ENCODE measurements around the gene B4GALNT2. TPM values are rescaled to one million over a fixed set of nuclear protein-coding genes. Genes with fewer than 3 reads are reported as not detected.

Gene B4GALNT2
- total RNA-seq, 4 donors from 2014 or later = 0.04 to 0.98 (median 0.80) TPM

DNA sequence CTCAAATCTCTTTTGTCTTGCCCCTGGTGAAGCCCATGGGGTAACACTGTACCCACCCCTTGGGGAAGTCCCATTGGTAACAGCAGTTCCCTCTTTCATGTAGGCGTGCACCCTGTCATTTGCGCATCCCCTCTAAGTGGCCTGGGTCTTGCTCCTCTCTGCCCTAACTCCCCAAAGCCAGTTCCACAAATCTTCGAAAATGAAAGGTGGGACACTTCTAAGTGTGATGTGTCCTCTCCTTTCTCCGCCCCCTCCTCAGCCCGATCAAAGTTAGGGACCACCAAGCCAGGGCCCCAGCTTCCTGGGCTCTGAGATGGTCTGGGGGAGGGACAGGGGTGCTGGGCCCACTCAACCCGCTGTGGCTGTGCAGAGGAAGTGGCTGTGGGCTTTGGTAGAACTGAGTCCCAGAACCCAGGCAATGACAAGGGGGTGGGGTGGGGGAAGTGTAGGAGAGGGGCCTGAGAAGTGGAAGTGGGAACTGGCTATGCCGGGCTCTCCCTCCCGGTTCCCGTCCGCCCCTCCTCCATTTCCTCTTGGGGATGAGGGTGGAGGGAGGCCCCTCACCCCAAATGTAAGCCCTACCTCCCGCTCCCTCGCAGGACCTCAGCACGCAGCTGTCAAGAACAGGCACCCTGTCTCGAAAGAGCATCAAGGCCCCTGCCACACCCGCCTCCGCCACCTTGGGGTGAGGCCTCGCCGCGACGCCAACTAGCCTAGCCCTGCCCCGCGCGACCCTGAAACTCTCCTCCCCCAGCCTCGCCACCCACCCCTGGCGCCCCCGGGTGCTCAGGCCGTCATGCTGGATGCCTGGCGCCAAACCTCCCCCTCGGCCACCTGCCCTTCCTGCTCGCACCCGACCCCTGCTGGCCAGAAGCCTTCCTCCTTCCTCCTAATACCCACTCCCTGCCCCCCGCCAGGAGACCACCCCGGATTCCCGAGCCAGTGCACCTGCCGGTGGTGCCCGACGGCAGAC lies 86.7 kb downstream of the B4GALNT2 start:
- no peak overlapping the region for H3K4me3 ChIP-seq (ENCODE audit: low read depth, poor library complexity, severe bottlenecking)
- intact Hi-C loops (cut with DNase I; ENCODE audit: low total_unique reads) = no loop called here
- no peak for DNase-seq (ENCODE audit: low spot score in 2 of 2)
- WGBS, 2 donors = 47 to 52% methylated on average over 33 to 35 of the region's 37 CpGs
- TF ChIP-seq POLR2A (IDR thresholded peaks at IDR 0.05) = no peak
- TF ChIP-seq, protein P1, sequence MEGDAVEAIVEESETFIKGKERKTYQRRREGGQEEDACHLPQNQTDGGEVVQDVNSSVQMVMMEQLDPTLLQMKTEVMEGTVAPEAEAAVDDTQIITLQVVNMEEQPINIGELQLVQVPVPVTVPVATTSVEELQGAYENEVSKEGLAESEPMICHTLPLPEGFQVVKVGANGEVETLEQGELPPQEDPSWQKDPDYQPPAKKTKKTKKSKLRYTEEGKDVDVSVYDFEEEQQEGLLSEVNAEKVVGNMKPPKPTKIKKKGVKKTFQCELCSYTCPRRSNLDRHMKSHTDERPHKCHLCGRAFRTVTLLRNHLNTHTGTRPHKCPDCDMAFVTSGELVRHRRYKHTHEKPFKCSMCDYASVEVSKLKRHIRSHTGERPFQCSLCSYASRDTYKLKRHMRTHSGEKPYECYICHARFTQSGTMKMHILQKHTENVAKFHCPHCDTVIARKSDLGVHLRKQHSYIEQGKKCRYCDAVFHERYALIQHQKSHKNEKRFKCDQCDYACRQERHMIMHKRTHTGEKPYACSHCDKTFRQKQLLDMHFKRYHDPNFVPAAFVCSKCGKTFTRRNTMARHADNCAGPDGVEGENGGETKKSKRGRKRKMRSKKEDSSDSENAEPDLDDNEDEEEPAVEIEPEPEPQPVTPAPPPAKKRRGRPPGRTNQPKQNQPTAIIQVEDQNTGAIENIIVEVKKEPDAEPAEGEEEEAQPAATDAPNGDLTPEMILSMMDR (IDR thresholded peaks at IDR 0.05) = no peak

DNA sequence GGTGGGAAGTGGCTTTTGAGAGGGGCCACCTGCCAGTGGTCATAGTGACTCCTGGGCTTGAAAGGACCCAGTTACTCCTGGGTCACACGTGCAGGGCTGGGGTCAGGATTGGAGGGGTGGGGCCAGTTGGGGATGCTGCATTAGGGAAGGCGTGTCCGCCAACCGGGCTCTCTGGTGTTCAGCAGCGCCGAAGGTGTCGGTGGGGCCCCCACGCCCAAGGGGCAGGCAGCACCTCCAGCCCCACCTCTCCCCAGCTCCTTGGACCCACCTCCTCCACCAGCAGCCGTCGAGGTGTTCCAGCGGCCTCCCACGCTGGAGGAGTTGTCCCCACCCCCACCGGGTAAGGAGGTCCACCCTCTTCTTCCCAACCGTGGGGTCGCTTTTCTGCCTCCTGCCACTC lies 87.4 kb downstream of the B4GALNT2 start:
- intact Hi-C loops (cut with DNase I; ENCODE audit: low total_unique reads) = no loop called here
- TF ChIP-seq, protein P1 (IDR thresholded peaks at IDR 0.05) = no peak
- TF ChIP-seq POLR2A (IDR thresholded peaks at IDR 0.05) = no peak
- no peak for DNase-seq (ENCODE audit: low spot score in 2 of 2)
- WGBS, 2 donors = 65 to 67% methylated on average over 8 to 15 of the region's 15 CpGs
- no peak overlapping the region for H3K4me3 ChIP-seq (ENCODE audit: low read depth, poor library complexity, severe bottlenecking)

DNA sequence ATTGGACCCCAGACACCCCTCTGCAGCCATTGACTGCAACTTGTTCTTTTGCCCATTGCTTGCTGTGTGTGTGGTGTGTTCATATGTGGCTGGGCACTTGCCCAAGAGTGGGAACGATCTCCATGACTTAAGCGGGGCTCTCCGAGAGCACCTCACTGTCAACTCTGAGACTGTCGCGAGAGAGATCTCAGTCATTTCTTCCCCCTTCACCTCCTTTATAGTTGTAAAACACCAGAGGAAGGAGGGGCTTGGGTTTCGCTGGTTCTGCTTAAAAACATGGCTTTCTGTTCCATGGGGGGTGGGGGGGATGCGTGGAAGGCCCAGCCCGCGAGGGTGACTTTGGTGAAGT lies 90.6 kb downstream of the B4GALNT2 start:
- 22 to 25% methylated on average over 8 to 9 of the region's 9 CpGs for WGBS, 2 donors
- H3K4me3 ChIP-seq (ENCODE audit: low read depth, poor library complexity, severe bottlenecking) = no peak overlapping the region
- TF ChIP-seq, protein P1 (IDR thresholded peaks at IDR 0.05) = no peak
- no peak for TF ChIP-seq POLR2A (IDR thresholded peaks at IDR 0.05)
- no peak for DNase-seq (ENCODE audit: low spot score in 2 of 2)
- intact Hi-C loops (cut with DNase I; ENCODE audit: low total_unique reads) = no loop called here

DNA sequence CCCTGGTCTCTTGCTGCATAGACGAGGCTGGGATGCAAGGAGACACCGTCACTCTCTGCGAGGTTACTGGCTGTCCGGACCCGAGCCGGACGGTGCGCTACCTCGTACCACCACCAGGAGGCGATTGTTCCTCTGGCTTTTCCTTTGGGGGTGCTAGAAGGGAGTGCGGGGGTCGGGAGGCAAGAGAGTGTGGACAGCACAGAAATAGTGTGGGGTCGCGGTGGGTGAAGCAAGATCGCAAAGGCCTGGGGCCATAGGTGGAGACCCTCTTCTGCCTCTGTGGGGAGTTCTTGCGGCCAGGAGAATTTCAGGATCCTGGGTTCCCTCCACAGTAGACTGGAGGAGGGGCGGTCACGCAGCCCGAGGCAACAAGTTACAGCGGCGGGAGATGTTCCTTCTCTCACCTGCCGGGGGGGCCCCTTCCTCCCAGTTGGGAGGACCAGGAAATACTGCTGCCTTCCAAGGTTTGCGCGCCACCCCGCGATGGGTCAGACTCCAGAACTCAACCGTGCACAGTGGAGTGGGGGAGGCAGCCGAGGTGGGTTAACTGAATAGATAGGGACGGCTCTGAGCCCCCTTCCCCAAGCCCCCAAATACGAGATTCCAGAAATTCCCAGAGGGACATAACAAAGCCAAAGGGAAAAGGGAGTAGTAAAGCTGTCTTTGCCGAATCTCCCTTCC lies 91.1 kb downstream of the B4GALNT2 start:
- 4 to 11% methylated on average over 29 to 31 of the region's 31 CpGs for WGBS, 2 donors
- DNase-seq (ENCODE audit: low spot score in 2 of 2) = peak; percentile 32 to 91
- intact Hi-C loops (cut with DNase I; ENCODE audit: low total_unique reads) = no loop called here
- H3K4me3 ChIP-seq (ENCODE audit: low read depth, poor library complexity, severe bottlenecking) = no peak overlapping the region
- TF ChIP-seq, protein P1 (IDR thresholded peaks at IDR 0.05) = peak in 1 of 3 donors; percentile 58
- TF ChIP-seq POLR2A (IDR thresholded peaks at IDR 0.05) = no peak

DNA sequence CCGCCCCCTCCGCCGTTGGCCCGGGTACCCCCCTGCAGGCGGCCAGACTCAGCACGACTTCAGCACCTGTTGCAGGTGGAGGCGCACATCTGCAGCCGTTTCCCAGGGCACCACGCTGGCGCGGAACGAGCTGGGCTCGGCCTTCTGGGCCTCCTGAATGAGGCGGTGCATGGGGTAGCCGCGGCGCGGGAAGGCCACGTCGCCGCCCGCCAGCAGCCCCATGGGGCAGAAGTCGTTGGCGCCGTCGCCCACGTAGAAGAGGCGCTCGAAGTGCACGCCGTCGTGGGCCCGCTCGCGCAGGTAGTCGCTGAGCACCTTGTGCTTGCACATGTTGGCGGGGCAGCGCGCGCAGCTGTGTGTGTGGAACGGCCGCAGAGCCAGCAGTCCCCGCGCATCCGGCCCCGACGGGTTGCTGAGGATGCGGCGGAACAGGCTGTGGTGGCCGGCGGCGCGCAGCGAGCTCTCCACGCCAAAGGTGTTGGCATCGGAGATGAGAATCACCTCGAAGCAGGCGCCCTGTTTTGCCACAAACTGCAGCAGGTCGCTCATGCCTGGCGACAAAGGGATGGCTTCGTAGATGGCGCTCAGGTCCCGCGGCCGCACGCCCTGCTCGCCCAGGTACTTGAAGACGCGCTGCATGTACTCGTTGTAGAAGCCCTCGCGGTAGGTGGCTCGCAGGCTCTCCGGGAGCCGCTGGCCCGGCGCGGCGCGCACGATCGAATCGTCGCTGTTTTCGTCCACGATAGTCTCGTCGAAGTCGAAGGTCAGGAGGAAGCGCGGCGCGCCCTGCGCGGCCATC lies 91.8 kb downstream of the B4GALNT2 start:
- intact Hi-C loops (cut with DNase I; ENCODE audit: low total_unique reads) = no loop called here
- no peak overlapping the region for H3K4me3 ChIP-seq (ENCODE audit: low read depth, poor library complexity, severe bottlenecking)
- TF ChIP-seq, protein P1 (IDR thresholded peaks at IDR 0.05) = no peak
- no peak for TF ChIP-seq POLR2A (IDR thresholded peaks at IDR 0.05)
- peak in 1 of 2 donors; percentile 88 for DNase-seq (ENCODE audit: low spot score in 2 of 2)
- 8 to 15% methylated on average over 46 to 84 of the region's 95 CpGs for WGBS, 2 donors
